Measurements from ENCODE around the gene OR9G4. TPM values are rescaled to one million over a fixed set of nuclear protein-coding genes. Genes with fewer than 3 reads are reported as not detected.

Gene OR9G4
- total RNA-seq, 1 donor from 2014 or later, result not detected

- Histone ChIP-seq H3K9ac (no peak within 1 kb of the TSS), H4K20me1 (ENCODE audit: low read depth) (no peaks in the 10 kb centered on the region), H3K4me1 (no peaks in the 10 kb centered on the region), H3K4me3 (no peak within 1 kb of the TSS), H3K27me3 (no peaks in the 10 kb centered on the region), H3K4me2 (no peak within 1 kb of the TSS), H2AFZ (replicated peaks) (no peak within 1 kb of the TSS), H3K79me2 (ENCODE audit: low read depth) (no peaks in the 10 kb centered on the region), H3F3A (ENCODE audit: low read depth) (no peaks in the 10 kb centered on the region), H3K36me3 (no peaks in the 10 kb centered on the region), H3K9me3 (ENCODE audit: low read depth) (no peaks in the 10 kb centered on the region), H3K27ac (no peak within 1 kb of the TSS)
- H3K27me3 Mint-ChIP-seq (ENCODE audit: insufficient read depth, low read depth), result no peaks in the 10 kb centered on the region
- H3K4me3 Mint-ChIP-seq, result no peak within 1 kb of the TSS
- no peaks in the 10 kb centered on the region for H3K36me3 Mint-ChIP-seq
- no peaks in the 10 kb centered on the region for H3K9me3 Mint-ChIP-seq
- DNase-seq (ENCODE audit: low spot score), result no peak
- H3K4me1 Mint-ChIP-seq, result no peaks in the 10 kb centered on the region
- TF ChIP-seq CTCF (IDR thresholded peaks at IDR 0.05), result no peak
- TF ChIP-seq EZH2phosphoT487 (IDR thresholded peaks at IDR 0.05), result no peak
- no peak for TF ChIP-seq EZH2 (IDR thresholded peaks at IDR 0.05)
- H3K27ac Mint-ChIP-seq, result no peak within 1 kb of the TSS
These were observed 49.7 kb downstream of the OR9G4 start, which contains the start of gene OR9G1 for GRCh38 chr11:56698795-56699194. Gene OR9G1 (plus strand): TSS chr11:56699095. CDS start chr11:56700388, 1,293 bp downstream.

- H3K9me3 Mint-ChIP-seq, result no peaks in the 10 kb centered on the region
These were observed 55.1 kb downstream of the OR9G4 start for GRCh38 chr11:56693428-56693827.

More at GRCh38 chr11:56693428-56693827, 55.1 kb downstream of the OR9G4 start:
- Mint-ChIP-seq H3K36me3 (no peaks in the 10 kb centered on the region), H3K4me1 (no peaks in the 10 kb centered on the region), H3K27me3 (ENCODE audit: insufficient read depth, low read depth) (no peaks in the 10 kb centered on the region), H3K4me3 (no peak overlapping the region), H3K27ac (no peak overlapping the region)
- peak overlapping the region; percentile 57 for H2AFZ ChIP-seq (replicated peaks)
- H3K4me1 ChIP-seq, result no peaks in the 10 kb centered on the region
- H3K9ac ChIP-seq, result no peak overlapping the region
- no peaks in the 10 kb centered on the region for H3K27me3 ChIP-seq
- no peaks in the 10 kb centered on the region for H3F3A ChIP-seq (ENCODE audit: low read depth)
- H3K36me3 ChIP-seq, result no peaks in the 10 kb centered on the region
- no peaks in the 10 kb centered on the region for H3K79me2 ChIP-seq (ENCODE audit: low read depth)
- no peaks in the 10 kb centered on the region for H3K9me3 ChIP-seq (ENCODE audit: low read depth)
- H3K4me3 ChIP-seq, result no peak overlapping the region
- no peak overlapping the region for H3K27ac ChIP-seq
- H3K4me2 ChIP-seq, result no peak overlapping the region
- DNase-seq (ENCODE audit: low spot score), result no peak
- TF ChIP-seq EZH2 (IDR thresholded peaks at IDR 0.05) (no peak), CTCF (IDR thresholded peaks at IDR 0.05) (no peak), EZH2phosphoT487 (IDR thresholded peaks at IDR 0.05) (no peak)
- no peaks in the 10 kb centered on the region for H4K20me1 ChIP-seq (ENCODE audit: low read depth)

Small RNAs within 50 kb of the gene (microRNA-seq; reads per million reads assigned to microRNA genes)
- not detected for gene MIR6128

Small RNAs within 50 kb of the gene (small RNA-seq; reads per million reads assigned to genes)
- gene AP001803.1 (not detected), gene MIR6128 (not detected)

Other genes starting within 250 kb of the OR9G4 start
- gene OR5M11, start 205.4 kb downstream of the OR9G4 start, total RNA-seq (ENCODE audit: low replicate concordance), result not detected in 2 replicates
- not detected in 2 replicates for gene OR5M10, start 171.0 kb downstream of the OR9G4 start, total RNA-seq (ENCODE audit: low replicate concordance)
- gene OR5M1, start 133.8 kb downstream of the OR9G4 start, total RNA-seq (ENCODE audit: low replicate concordance), result not detected in 2 replicates
- not detected in 2 replicates for gene OR5AP2, start 106.3 kb downstream of the OR9G4 start, total RNA-seq (ENCODE audit: low replicate concordance)
- gene OR5AR1, start 85.0 kb downstream of the OR9G4 start, total RNA-seq (ENCODE audit: low replicate concordance), result not detected in 2 replicates
- gene OR9G1, start 49.6 kb downstream of the OR9G4 start, total RNA-seq (ENCODE audit: low replicate concordance), result not detected in 2 replicates
- gene OR5AK2, start 240.2 kb upstream of the OR9G4 start, total RNA-seq (ENCODE audit: low replicate concordance), result not detected in 2 replicates

All from neural progenitor cell (in vitro differentiated cells).